GM19043 (cell line): ENCODE data around the gene CHORDC1.
"Not testable (repeated sequence)": the region's sequence is repeated elsewhere in the genome, so short reads cannot be mapped to it uniquely, and the experiment has no call there.

Source experiments
- ATAC-seq: cut with Tn5 transposase; IDR thresholded peaks from one replicate; pipeline ENCODE4 v1.9.1; 2021; ENCODE audit warnings: low read depth; ENCODE audit not compliant: unreplicated experiment

CHORDC1 gene

GRCh38 chr11:90222459-90223247, at the start of gene CHORDC1:
CHORDC1 (minus strand) TSS chr11:90223049; CDS start chr11:90222954, 95 bp downstream.
- peak; percentile 85 for ATAC-seq

DNA sequence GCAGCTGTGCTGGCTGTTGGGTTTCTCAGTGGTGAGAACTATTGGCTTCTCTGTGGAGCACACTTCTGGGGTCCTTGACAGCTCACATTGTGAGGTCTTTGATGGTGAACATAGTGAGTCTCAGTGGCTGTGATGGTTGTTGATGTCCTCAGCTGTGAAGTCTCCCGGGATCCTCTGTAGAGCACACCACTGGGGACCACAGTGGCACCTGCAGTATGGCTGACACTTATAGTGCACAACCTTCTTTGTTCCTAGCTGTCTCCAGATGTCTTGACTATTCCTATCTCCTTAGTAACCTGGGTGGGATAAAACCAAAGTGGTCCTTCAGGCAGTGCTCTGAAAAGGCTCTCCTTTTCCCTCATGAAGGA, 34.3 kb upstream of the CHORDC1 start:
- ATAC-seq, result no peak

DNA sequence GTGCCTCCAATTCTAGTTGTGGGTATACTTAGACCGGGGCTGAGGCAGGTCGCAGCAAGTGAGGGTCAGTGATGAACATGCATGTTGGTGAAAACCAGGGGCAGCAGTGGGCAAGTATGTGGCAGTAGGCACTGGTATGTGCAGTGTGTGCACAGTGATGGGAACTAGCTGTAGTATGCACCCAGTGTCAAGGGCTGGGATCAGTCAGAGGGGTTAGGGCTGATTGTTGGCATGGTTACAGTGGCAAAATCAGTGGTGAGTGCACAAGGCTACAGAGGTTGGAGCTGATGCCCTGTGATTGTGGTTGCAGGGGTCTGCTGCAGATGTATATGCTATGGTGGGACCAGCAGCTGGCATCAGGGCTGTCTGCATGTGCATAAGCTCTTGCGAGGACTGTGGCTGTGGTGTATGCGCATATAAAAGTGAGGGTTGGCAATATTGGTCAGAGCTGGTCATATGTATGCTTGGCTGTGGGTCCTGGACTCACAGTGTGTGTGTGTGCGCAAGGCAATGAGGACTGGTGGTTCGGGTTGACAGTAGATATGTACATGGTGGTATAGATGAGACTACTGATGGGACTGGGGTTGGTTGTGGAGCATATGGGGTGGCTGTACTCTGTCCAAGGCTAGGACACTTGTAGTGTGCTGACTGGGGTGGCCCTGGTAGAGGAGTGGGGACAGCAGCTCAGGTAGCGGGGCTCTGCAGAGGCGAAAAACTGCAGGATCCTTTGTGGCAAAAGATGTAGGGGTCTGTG, 33.7 kb upstream of the CHORDC1 start:
- no peak for ATAC-seq

DNA sequence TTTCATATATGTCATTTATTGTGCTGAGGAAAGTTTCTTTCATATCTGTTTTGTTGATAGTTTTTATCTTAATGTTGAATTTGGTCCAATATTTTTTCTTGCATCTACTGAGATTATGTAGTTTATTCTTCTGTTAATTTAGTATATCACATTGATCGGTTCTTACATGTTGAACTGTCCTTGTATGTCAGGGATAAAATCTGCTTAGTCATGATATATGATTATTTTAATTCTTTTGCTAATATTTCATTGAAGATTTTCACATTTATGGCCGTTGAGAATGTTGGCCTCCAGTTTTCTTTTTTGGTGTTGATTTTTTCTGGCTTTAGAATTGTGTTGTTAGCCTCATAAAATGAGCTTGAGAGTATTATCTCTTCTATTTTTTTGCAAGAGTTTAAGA, 31.2 kb upstream of the CHORDC1 start:
- ATAC-seq, result no peak

DNA sequence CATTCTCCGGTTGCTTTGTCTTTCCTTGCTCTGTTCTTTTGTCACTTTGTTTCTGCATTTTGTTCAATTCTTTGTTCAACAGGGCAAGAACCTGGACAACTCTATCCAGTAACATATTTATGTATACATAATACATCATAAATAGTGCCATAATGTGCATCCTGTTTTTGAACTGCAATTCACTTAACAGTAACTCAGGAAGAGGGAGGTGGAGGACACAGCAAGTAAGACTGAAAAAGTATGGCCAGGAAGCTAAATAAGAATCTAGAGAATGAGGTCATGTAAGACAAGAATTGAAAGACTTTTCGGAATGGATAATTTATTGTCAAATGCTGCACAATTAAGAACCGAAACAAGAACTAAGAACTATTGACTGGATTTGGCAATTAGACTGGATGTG, 29.2 kb upstream of the CHORDC1 start:
- no peak for ATAC-seq

DNA sequence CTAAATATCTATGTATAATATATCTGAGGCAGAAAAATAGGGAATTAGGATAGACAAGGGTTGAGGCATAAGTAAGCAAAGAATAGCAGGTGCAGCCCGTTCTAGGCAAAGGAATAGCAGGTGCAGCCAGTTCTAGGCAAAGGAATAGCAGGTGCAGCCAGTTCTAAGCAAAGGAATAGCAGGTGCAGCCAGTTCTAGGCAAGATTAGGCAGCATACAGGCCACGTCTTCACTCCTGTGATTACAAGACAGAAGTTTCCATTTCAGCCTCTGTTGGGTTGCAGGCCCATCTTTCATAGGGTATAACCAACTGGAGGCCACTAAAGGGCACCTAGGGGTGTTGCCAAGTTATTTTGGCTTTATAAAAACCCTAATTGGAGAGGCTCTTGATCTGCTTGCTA, 28.8 kb upstream of the CHORDC1 start:
- ATAC-seq, result no peak

DNA sequence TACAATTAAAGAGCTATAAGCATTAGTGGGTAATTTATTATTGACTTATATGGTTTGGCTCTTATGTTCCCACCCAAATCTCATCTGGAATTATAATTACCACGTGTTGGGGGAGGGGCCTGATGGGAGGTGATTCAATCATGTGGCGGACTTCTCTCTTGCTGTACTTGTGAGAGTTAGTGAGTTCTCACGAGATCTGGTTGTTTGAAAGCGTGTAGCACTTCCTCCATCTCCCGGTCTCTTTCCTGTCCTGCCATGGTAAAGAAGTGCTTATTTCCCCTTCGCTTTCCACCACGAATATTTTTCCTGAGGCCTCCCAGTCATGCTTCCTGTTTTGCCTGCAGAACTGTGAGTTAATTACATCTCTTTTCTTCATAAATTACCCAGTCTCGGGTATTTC, 28.1 kb upstream of the CHORDC1 start:
- ATAC-seq, result peak; percentile 60

DNA sequence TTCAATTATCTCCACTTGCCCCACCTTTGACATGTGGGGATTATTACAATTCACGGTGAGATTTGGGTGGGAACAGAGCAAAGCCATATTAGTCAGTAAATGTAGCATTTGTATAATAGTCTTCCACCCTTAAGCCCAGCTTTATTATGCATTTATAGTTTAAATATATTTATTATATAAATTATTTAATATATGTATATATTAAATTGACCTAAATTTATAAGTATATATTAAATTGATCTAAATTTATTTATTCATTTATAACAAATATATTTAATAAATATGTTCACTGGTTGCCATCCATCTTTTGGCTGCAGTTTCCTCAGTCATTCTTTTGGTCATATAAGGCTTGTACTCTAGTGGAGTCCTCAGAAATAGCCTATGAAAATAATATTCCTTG, 23.6 kb upstream of the CHORDC1 start:
- ATAC-seq, result no peak

DNA sequence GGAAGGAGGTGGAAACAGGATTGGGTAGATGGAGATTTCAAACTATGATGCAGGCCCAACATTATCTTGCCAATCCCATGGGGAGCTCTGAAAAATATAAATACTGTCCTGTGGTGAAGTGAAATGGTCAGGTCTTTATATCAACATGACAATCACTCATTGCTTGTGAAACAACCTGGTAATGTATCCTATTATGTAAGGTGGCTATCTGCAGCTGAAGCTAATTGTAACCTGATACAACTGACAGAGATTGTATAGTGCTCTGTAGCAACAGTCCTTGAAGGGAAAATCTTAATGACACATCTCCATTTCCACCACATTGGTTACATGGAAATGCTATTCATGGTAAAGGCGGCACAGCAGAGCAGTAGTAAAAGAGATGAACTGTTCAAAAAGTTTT, 20.7 kb upstream of the CHORDC1 start:
- ATAC-seq, result no peak

- no peak for ATAC-seq
Observed at GRCh38 chr11:90242894-90243416, 20.1 kb upstream of the CHORDC1 start.

DNA sequence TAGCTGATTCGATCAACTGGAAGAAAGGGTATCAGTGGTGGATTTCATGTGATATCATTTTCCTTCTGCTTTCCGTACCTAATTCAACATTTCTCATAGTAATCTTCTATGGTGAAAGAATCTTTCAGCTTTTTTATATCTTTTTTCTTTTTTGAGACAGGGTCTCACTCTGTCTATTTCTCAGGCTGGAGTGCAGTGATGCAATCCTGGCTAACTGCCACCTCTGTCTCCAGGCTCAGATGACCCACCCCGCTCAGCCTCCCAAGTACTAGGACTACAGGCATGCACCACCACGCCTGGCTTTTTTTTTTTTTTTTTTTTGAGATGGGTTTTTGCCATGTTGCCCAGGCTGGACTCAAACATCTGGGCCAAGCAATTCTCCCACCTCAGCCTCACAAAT, 18.6 kb upstream of the CHORDC1 start:
- no peak for ATAC-seq

DNA sequence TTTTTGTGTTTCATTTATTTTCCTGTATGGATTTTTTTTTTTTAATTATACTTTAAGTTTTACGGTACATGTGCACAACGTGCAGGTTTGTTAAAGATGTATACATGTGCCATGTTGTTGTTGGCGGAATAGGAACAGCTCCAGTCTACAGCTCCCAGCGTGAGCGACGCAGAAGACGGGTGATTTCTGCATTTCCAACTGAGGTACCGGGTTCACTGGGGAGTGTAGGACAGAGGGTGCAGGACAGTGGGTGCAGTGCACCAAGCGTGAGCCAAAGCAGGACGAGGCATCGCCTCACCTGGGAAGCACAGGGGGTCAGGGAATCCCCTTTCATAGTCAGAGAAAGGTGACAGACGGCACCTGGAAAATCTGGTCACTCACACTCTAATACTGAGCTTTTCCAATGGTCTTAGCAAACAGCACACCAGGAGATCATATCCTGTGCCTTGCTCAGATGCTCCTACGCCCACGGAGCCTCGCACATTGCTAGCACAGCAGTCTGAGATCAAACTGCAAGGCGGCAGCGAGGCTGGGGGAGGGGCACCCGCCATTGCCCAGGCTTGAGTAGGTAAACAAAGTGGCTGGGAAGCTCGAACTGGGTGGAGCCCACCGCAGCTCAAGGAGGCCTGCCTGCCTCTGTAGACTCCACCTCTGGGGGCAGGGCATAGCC, 17.3 kb upstream of the CHORDC1 start:
- not testable (repeated sequence) for ATAC-seq

DNA sequence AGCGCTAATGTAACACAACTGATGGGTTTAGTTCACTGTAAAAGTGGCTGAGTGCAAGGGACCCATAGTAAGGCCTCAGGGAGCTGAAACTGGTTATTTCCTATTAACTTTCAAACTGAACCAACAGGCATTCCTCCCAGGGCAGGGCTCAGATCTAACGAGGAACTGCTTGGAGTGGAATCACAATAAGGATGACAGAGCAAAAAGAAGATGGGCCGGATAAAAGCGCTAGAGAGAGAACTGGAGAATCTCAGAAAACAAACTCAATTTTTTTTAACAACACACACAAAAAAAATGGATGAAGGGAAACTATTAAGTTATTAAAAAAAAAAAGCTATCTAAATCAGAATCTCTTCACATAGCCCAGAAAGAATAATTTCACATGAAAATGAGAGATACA, 14.2 kb upstream of the CHORDC1 start:
- no peak for ATAC-seq

GRCh38 chr11:90235526-90235925, 12.7 kb upstream of the CHORDC1 start:
- ATAC-seq, result no peak

DNA sequence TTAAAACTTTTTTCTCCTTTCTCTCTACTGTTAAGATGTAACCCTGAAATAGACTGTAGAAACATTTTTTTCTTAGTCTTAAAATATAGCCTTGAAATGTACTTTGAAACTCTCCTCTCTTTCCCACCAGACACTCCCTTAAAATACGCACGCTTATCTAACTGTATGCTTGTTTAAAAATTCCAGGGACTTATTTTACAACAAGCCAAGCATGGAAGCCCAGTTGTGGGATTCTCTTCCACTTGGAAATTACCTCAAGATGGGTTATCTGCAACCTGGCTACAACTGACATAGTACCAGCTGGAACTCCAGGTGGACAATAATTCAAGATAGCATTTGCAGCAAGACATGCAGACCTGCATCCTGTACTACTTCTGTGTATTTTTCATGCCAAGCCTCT, 12.1 kb upstream of the CHORDC1 start:
- no peak for ATAC-seq

DNA sequence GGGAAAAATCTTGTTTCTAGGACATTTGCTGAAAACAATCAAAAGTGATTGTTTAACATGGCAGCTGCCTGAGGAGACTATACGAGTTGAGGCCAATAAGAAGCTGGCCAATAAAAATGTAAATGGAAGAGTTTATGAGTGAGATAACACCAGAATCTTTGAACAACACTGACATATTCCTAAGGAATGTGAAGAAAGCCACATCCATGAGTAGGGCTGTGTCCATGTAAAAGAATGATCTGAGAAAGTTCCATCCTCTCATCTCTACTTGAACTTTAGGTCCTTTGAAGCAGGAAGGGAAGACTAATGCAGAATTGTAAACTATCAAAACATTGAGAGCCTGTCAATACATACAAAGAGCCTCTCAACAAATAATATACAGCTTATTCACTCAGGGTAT, 6.9 kb upstream of the CHORDC1 start:
- ATAC-seq, result no peak

DNA sequence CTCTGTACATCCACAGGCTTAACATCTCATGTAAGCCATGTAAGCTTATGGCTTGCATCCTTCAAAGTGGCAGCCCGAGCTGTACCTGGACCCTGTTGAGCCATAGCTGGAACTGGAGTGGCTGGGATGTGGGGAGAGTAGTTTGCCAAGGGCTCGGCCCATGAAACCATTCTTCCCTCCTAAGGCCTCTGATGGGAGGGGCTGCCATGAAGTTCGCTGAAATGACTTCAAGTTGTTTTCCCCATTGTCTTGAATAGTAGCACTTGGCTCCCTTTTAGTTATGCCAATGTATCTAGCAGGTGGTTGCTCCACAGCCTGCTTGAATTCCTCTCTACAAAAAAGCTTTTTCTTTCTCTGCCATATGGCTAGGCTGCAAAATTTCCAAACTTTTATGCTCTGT, 5.2 kb upstream of the CHORDC1 start:
- no peak for ATAC-seq

GRCh38 chr11:90223248-90223585, 368 bp upstream of the CHORDC1 start:
- peak; percentile 40 for ATAC-seq

DNA sequence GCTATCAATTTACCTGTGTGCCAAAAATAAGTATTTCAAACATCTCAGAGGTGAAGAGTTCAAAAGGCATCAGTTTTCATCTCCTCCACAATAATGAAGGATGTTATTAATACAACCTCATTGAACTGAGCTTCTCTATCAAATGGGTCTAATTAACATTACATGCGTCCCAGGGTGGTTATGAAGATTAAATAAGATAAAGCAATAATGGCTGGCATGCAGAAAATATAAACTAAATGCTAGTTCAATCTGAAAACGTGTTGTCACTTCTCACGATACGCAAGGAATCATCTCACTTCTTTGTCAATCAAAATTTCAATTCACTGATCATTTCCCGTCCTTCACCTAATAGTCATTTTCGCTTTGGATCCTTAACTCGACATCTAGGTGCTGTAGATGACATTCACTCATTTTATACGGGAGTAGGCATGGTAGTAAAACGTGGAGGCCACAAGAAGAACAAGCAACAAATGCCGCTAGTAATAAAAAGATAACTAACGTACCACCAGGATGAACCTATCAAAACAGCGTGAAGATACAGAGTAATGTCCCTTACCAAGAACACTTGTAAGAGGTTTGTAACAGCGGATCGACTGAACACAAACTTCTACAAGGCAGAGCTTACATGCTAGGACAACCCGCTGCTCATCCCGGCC, 918 bp downstream of the CHORDC1 start:
- ATAC-seq, result peak; percentile 16

DNA sequence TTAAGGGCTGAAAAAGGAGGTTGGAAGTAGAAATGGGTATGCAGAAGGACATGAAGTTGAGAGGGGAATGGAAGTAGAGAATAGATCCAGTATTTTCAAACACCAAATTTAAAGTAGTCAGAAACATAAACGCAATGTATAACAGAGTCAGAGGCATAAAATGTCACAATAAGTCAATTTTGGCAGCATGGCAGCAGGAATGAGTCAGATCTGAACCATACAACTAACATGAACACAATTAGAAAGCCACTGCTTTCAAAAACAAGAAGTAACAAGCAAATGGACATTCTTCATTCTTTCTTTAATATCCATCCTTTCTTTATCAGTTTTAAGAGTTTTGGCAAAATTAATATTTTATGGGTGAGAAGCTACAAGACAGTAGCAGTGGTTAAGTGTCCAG, 2.5 kb downstream of the CHORDC1 start:
- ATAC-seq, result no peak

GRCh38 chr11:90219438-90219837, 3.4 kb downstream of the CHORDC1 start:
- no peak for ATAC-seq
